ENCODE measurements around the gene ADCY2. TPM values are rescaled to one million over a fixed set of nuclear protein-coding genes. Genes with fewer than 3 reads are reported as not detected.

Gene ADCY2
- total RNA-seq, 2 experiments from 2014 or later: not detected

GRCh38 chr5:7789567-7789966 lies 393.6 kb downstream of the ADCY2 start:
- TF ChIP-seq, protein P1, sequence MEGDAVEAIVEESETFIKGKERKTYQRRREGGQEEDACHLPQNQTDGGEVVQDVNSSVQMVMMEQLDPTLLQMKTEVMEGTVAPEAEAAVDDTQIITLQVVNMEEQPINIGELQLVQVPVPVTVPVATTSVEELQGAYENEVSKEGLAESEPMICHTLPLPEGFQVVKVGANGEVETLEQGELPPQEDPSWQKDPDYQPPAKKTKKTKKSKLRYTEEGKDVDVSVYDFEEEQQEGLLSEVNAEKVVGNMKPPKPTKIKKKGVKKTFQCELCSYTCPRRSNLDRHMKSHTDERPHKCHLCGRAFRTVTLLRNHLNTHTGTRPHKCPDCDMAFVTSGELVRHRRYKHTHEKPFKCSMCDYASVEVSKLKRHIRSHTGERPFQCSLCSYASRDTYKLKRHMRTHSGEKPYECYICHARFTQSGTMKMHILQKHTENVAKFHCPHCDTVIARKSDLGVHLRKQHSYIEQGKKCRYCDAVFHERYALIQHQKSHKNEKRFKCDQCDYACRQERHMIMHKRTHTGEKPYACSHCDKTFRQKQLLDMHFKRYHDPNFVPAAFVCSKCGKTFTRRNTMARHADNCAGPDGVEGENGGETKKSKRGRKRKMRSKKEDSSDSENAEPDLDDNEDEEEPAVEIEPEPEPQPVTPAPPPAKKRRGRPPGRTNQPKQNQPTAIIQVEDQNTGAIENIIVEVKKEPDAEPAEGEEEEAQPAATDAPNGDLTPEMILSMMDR (conservative IDR thresholded peaks at IDR 0.05; ENCODE audit: low read length): no peak
- TF ChIP-seq EZH2phosphoT487 (IDR thresholded peaks at IDR 0.05; ENCODE audit: borderline replicate concordance, low read depth, low read length): no peak
- ChIA-PET CTCF (ENCODE audit: unreplicated experiment) (no interaction called here), POLR2A (no interaction called here)

DNA sequence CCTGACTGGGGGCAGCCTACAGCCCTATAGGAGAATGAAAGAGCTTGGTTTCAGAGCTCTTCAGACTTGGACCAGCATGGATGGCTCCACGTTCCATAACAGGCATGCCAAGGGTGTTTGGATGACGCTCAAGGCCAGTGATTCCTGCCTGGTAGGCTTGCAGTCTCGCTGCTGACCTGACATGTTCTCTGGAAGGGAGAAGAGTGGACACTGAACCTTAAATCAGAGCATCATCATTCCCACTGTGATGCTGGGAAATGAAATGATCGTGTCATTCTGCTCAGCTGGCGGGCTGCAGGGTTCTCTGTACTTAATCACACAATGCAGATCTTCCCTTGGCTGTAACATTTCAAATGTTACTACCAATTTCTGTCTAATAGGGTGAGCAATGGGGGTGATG lies 398.0 kb downstream of the ADCY2 start:
- no peaks in the 10 kb centered on the region for H3K9me3 ChIP-seq (ENCODE audit: low read length)
- no peaks in the 10 kb centered on the region for H3K36me3 ChIP-seq (ENCODE audit: insufficient read depth, low read length)
- BruUV-seq (replicated peaks): no TSS peak
- H3K79me2 ChIP-seq (ENCODE audit: insufficient read depth, low read depth, low read length): no peaks in the 10 kb centered on the region
- no peak overlapping the region for H3K27ac ChIP-seq (ENCODE audit: low read depth, low read length, poor library complexity, severe bottlenecking)
- H2AFZ ChIP-seq (ENCODE audit: low read length): no peak overlapping the region
- POLR2A ChIA-PET: interaction anchor here (0.6 kb wide), 1 partner anchor 1581 kb away, joined by 3 read pairs; no protein-coding TSS in a partner anchor
- no peak for DNase-seq (ENCODE audit: low spot score)
- TF ChIP-seq, protein P1 (conservative IDR thresholded peaks at IDR 0.05; ENCODE audit: low read length): no peak
- no peak for TF ChIP-seq EZH2phosphoT487 (IDR thresholded peaks at IDR 0.05; ENCODE audit: borderline replicate concordance, low read depth, low read length)
- peaks cover 10% of the 10 kb centered on the region for H3K4me1 ChIP-seq (ENCODE audit: insufficient read depth, low read length, poor library complexity, severe bottlenecking)
- no peaks in the 10 kb centered on the region for H3K9me2 ChIP-seq (ENCODE audit: insufficient read depth, low read length)
- CTCF ChIA-PET (ENCODE audit: unreplicated experiment): no interaction called here
- no peak overlapping the region for H3K4me3 ChIP-seq (ENCODE audit: low read depth, low read length, poor library complexity, severe bottlenecking)
- peak overlapping the region; percentile 7; the same call in 1 of the 2 replicates for H3K4me2 ChIP-seq (ENCODE audit: low read length)
- no peaks in the 10 kb centered on the region for H4K20me1 ChIP-seq (ENCODE audit: insufficient read depth, low read length)
- intact Hi-C loops (cut with micrococcal nuclease; ENCODE audit: unreplicated experiment): no loop called here

More at GRCh38 chr5:7789567-7789966, 393.6 kb downstream of the ADCY2 start:
- no peak for DNase-seq (ENCODE audit: low spot score)
- H3K36me3 ChIP-seq (ENCODE audit: insufficient read depth, low read length): no peaks in the 10 kb centered on the region
- peaks cover 9% of the 10 kb centered on the region for H3K4me1 ChIP-seq (ENCODE audit: insufficient read depth, low read length, poor library complexity, severe bottlenecking)
- no peaks in the 10 kb centered on the region for H3K9me3 ChIP-seq (ENCODE audit: low read length)
- no peak overlapping the region for H3K27ac ChIP-seq (ENCODE audit: low read depth, low read length, poor library complexity, severe bottlenecking)
- H3K9me2 ChIP-seq (ENCODE audit: insufficient read depth, low read length): no peaks in the 10 kb centered on the region
- no peak overlapping the region for H3K4me3 ChIP-seq (ENCODE audit: low read depth, low read length, poor library complexity, severe bottlenecking)
- H3K4me2 ChIP-seq (ENCODE audit: low read length): no peak overlapping the region
- H4K20me1 ChIP-seq (ENCODE audit: insufficient read depth, low read length): no peaks in the 10 kb centered on the region
- intact Hi-C loops (cut with micrococcal nuclease; ENCODE audit: unreplicated experiment): no loop called here
- no TSS peak for BruUV-seq (replicated peaks)
- no peaks in the 10 kb centered on the region for H3K79me2 ChIP-seq (ENCODE audit: insufficient read depth, low read depth, low read length)
- H2AFZ ChIP-seq (ENCODE audit: low read length): no peak overlapping the region

- DNase-seq (ENCODE audit: low spot score): peak; percentile 16
- peaks cover 10% of the 10 kb centered on the region for H3K4me1 ChIP-seq (ENCODE audit: insufficient read depth, low read length, poor library complexity, severe bottlenecking)
- H4K20me1 ChIP-seq (ENCODE audit: insufficient read depth, low read length): no peaks in the 10 kb centered on the region
- no peaks in the 10 kb centered on the region for H3K36me3 ChIP-seq (ENCODE audit: insufficient read depth, low read length)
- H3K4me2 ChIP-seq (ENCODE audit: low read length): 0 out of 2 replicates have a peak overlapping the region, but pooled peaks have one; percentile 7
- H3K9me3 ChIP-seq (ENCODE audit: low read length): no peaks in the 10 kb centered on the region
- ChIA-PET POLR2A (interaction anchor here (0.6 kb wide), 1 partner anchor 1582 kb away, joined by 3 read pairs; no protein-coding TSS in a partner anchor), CTCF (ENCODE audit: unreplicated experiment) (no interaction called here)
- TF ChIP-seq, protein P1 (conservative IDR thresholded peaks at IDR 0.05; ENCODE audit: low read length): no peak
- no peak for TF ChIP-seq EZH2phosphoT487 (IDR thresholded peaks at IDR 0.05; ENCODE audit: borderline replicate concordance, low read depth, low read length)
- no peaks in the 10 kb centered on the region for H3K79me2 ChIP-seq (ENCODE audit: insufficient read depth, low read depth, low read length)
- no TSS peak for BruUV-seq (replicated peaks)
- H3K4me3 ChIP-seq (ENCODE audit: low read depth, low read length, poor library complexity, severe bottlenecking): no peak overlapping the region
- no peak overlapping the region for H3K27ac ChIP-seq (ENCODE audit: low read depth, low read length, poor library complexity, severe bottlenecking)
- no peak overlapping the region for H2AFZ ChIP-seq (ENCODE audit: low read length)
- intact Hi-C loops (cut with micrococcal nuclease; ENCODE audit: unreplicated experiment): no loop called here
- no peaks in the 10 kb centered on the region for H3K9me2 ChIP-seq (ENCODE audit: insufficient read depth, low read length)
Measured at GRCh38 chr5:7794311-7794710, 398.4 kb downstream of the ADCY2 start.

Measured in OCI-LY7 (cell line).